COLO668 (cell line): Measurements from ENCODE around the gene ATP1B1.

Source experiments
- DNase-seq: peaks from one replicate; lab custom pipeline; 2025; ENCODE audit not compliant: unreplicated experiment; lab: John Stamatoyannopoulos, UW

Gene ATP1B1

DNA sequence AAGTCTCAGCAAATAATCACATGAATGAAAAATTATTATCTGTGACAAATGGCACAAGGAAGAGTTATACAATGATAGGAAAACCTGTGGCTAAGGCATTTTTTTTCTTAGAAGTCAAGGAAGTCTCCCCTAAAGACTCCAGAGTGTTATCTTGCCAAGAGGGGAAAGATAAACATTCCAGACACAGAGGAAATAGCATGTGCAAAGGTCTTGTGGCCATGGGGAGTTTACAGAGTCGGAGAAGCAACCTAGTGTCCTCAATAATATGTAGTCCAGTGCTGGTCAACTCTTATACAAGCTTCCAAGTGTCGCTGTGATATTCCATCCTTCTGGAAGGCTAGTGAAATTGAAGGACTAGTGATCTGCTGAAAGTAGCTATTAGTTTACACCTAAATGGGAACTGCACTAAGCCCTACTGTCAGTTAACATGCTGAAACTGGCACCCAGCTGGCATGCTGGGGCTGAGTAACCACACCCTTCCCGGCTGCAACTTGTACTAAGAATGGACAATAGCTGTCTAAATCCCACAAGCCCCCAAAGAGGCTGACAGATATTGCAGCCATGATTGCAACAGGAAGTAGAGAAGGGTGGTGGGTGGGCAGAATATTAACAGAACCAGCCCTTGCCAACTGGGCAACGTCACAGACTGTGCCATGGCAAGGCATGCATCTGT lies 11.5 kb upstream of the ATP1B1 start:
- DNase-seq, result no peak

GRCh38 chr1:169098380-169098779 lies 8.1 kb upstream of the ATP1B1 start:
- no peak for DNase-seq

DNA sequence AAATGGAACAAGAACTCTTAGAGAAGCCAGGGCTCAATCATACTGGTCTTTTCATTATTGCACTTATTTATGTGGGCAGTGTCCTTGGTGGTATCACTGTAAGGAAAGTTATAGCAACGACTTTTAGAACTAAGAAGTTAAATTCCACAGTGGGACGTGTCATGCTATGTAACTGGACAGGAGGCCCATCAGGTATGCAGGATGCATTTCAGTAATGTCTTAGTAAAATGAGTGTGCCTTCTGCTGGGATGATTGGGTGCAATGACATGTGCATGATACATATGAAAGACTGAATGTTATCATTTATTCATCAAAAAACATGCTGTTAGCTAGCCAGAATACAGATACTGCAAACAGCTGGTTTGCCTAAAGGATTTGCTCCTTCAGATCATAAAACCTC lies 6.9 kb upstream of the ATP1B1 start:
- no peak for DNase-seq

DNA sequence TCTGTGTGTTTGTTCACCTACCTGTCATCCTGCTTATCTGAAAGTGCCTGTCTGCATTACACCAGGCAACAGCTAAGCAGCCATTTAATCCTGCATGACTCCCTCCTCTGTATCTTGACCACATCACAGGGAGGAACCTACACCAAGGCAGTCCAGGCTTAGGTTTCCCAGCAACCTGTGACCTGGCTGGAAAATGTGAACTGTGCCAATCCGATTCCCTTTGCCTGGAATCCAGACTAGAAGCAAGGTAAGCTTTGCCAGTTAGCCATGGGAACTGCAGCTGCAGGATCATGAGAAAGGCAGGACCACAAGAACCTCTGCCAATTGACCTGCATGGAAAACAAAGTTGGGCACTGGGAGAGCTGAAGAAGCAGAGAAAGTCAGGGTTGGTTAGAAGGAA lies 6.3 kb upstream of the ATP1B1 start:
- DNase-seq, result no peak

- DNase-seq, result no peak
Measured at GRCh38 chr1:169100651-169101088, 5.8 kb upstream of the ATP1B1 start.

DNA sequence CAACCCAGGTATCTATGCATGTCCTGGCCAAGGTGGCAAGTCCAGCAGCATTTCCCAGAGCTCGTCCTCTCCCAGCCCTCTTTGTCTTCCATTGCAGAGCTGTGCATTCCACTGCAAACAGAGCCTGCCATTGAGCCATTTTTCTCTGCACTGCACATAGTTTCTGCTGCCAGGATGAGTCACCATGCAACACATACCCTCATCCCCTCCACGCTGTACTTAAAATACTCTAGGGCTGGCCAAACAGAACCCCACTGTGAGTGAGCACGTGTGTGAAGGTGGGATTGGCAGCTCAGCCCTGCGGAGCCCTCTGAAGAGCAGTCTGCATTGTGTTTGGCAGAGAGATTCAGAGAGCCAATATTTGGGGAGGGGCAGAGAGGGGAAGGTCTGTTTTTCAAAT lies 3.9 kb upstream of the ATP1B1 start:
- DNase-seq, result peak; percentile 23

- no peak for DNase-seq
Measured at GRCh38 chr1:169103002-169103401, 3.5 kb upstream of the ATP1B1 start.

- peak; percentile 51 for DNase-seq
Measured at GRCh38 chr1:169103480-169103893, 3.0 kb upstream of the ATP1B1 start.

DNA sequence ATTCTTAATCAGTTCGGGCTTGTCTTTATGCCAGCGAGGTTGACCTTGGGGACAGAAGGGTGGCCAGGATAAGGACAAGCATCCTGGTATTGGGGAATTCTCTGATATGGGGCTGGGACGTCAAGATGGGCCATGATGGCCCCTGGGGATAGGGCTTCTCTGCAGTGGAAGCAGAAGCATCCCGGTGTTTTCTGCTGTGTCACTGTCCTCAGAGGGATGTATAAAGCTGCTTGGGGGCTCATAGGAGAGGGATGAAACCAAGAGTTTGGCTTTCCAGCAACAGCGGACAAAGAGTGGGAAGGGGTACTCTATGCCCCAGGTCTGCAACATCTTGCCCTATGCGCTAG lies 1.4 kb upstream of the ATP1B1 start:
- no peak for DNase-seq

GRCh38 chr1:169105434-169106094 lies 926 bp upstream of the ATP1B1 start:
- DNase-seq, result peak; percentile 94

- DNase-seq, result peak; percentile 69
Measured at GRCh38 chr1:169106921-169107602, 572 bp downstream of the ATP1B1 start.

- peak; percentile 31 for DNase-seq
Measured at GRCh38 chr1:169107603-169108208, 1.2 kb downstream of the ATP1B1 start.

DNA sequence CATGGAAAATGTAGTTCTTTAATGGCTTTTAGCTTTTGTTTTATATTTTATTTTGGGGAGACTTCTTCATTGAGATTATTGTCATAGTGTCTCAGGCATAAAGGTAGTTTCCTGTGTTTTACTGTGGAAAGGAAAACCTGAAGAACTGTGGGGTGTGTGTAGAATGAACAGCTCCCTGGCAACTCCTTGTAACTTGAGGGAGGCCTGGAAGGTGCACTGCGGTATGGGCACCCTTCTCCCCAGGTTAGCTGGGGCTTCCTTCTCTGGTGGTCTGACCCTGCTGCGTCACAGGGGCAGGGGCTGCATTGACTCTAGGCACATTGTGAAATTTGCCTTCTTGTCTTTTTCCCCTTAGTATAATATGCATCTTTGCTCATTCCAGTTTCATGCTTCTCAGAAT lies 1.7 kb downstream of the ATP1B1 start:
- no peak for DNase-seq

DNA sequence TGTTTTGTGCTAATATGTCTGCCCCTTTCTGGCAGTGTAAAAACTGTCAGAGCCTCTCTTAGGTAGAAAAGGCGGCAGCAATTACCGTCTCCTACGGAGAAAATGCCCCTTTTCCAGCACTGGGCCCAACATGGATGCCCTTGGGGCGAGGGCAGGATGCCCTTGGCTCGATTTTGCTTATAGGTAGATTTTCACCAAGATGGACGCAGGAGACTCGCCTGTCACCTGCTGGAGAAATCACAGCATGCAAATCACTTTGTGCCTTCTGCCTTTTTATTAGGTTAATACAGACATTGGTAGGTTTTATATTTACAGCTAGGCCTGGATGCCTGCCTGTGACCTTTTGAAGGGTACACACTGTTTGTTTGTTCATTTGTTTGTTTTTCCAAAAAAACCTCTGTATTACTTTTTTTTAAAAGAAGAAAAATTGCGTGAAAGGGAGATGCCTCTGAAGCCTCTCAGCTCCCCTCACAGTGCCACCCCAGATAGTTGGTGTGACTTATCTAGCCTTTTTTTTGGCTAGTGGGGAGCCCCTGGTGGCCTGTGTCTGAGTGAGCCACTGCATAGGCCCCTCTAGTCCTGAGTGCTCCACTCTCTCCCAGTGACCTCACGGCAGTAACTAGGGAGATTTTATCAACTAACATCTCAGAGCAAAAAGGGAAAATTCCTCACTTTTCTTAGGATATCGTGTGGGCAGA lies 2.5 kb downstream of the ATP1B1 start:
- peak; percentile 60 for DNase-seq

- peak; percentile 73 for DNase-seq
Measured at GRCh38 chr1:169109561-169110134, 3.2 kb downstream of the ATP1B1 start.

DNA sequence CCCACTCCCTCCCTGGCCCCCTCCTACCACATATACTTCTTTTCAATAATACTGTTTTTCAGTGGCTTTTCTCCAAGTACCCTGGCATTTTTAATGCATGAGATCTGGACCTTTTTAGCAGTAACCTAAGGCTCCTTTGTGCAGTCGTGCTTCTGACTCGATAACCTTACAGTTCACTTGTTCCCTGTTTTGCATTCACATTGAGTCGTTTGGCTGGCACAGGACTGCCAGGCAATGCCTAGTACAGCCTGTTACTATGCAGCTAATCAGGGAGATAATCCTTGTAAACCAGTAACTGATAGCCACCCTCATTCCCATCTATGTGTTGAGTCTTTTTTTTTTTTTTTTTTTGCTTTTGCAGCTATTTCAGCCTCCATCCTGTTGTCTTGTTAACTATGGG lies 3.7 kb downstream of the ATP1B1 start:
- DNase-seq, result no peak

GRCh38 chr1:169110689-169111447 lies 4.4 kb downstream of the ATP1B1 start:
- no peak for DNase-seq

DNA sequence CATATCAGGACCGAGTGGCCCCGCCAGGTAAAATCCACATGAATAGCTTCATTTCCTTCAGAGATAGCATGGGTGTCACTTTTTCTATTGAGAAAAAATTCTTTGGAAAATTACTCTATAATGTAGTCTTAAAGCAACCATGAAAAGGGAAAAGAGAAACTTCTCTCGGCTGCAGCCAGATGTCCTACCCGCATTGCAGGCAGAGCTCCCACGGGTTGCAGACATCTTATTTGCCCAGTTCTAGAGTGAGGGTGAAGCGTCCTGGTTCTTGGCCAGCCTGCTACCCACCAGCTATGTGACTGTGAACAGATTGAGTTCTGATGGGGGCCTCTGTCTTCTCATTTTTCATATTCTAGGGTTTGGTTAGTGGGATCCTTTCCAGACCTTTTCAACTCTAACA lies 5.0 kb downstream of the ATP1B1 start:
- DNase-seq, result no peak

DNA sequence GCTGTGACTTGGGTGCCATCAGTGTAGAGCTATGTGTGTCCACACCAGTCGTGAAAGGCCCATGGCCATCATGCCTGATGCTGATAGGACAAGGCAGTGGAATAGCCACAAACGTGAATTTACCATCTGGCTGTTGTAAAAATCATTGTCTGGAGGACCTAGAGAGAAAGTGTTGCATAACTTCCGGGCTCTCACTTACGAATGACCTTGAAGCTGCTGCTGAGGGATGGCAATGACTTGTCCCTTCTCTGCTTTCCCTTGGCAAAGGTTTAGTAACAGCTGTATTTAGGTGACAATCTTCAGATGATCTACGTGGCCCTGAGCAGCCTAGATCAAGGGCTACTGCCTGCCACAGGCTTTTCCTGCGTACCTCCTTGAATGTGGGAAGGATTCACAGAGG lies 5.8 kb downstream of the ATP1B1 start:
- no peak for DNase-seq

- no peak for DNase-seq
Measured at GRCh38 chr1:169113613-169114119, 7.2 kb downstream of the ATP1B1 start.
